BJ (cell line): ENCODE measurements around the gene GPRC5B. TPM values are rescaled to one million over a fixed set of nuclear protein-coding genes. Genes with fewer than 3 reads are reported as not detected.

Source experiments
- CTCF ChIA-PET: fragments of 350-600 bp; formaldehyde crosslinking; extraction: SDS; loops from one replicate; lab custom pipeline; 2021; ENCODE audit warnings: antibody characterized with exemption, inconsistent platforms; lab: Yijun Ruan, JAX
- POLR2A ChIA-PET: fragments of 300-600 bp; sonication (Branson Sonifier 250); formaldehyde crosslinking; extraction: SDS; loops from one replicate; lab custom pipeline; 2021; ENCODE audit warnings: antibody characterized with exemption; lab: Charles Lee
- DNase-seq: peaks from one replicate; pipeline ENCODE4 v3.0.0-alpha.2; 2011; ENCODE audit warnings: low read depth
- H3K27me3 ChIP-seq: 2 replicates; pipeline ENCODE4 v1.6.0; 2011; ENCODE audit warnings: low read length; ENCODE audit not compliant: control insufficient read depth, insufficient read depth
- H3K36me3 ChIP-seq: 2 replicates; pipeline ENCODE4 v1.5.1; 2011; ENCODE audit warnings: low read length; ENCODE audit not compliant: control insufficient read depth, insufficient read depth
- H3K4me3 ChIP-seq: 2 replicates; pipeline ENCODE4 v1.5.1; 2011; ENCODE audit warnings: low read depth, mild to moderate bottlenecking, control low read depth, low read length
- CTCF ChIP-seq: IDR thresholded peaks from 2 replicates; pipeline ENCODE4 v1.5.1; 2011; ENCODE audit warnings: low read depth, mild to moderate bottlenecking, control low read depth, inconsistent platforms, low read length, moderate library complexity; ENCODE audit not compliant: insufficient read depth
- polyA plus RNA-seq: library from polyadenylated mRNA; depleted of rRNA; stranded (reverse); fragments of >200 nt; gene quantifications from 2 replicates; pipeline ENCODE4 v1.2.3, GENCODE V29; 2011

GPRC5B gene
- polyA plus RNA-seq, 1 experiment = 0.33 TPM

DNA sequence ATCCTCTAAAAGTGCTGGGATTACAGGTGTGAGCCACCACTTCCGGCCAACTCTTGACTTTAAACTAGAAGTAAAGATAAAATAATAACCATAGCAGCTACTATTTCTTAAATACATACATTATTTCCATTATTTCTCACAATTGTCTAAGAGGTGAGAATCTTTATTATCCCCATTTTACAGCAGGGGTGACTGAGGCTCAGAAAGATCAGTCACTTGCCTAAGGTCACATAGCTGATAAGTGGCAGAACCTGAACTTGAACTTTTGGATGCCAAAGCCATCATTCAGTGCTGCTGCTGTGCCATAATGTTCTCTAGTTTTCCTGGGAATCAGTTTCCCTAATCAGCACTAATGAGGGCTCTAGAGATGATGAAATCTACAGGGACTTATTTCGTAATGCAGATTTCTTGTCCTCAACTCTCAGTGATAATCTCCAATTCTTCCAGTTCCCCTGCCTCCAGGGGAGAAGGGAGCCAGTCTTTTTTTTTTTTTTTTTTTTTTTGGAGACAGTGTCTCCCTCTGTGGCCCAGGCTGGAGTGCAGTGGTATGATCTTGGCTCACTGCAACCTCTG, 25.2 kb upstream of the GPRC5B start:
- Histone ChIP-seq H3K36me3 (no peaks in the 10 kb centered on the region), H3K27me3 (peaks cover 2% of the 10 kb centered on the region; the same call in 1 of the 2 replicates), H3K4me3 (no peak overlapping the region)
- no peak for DNase-seq
- TF ChIP-seq CTCF = no peak
- ChIA-PET POLR2A (no interaction called here), CTCF (interaction anchor here (12.8 kb wide), 1 partner anchor 475 kb away, joined by 154 read pairs; no protein-coding TSS in a partner anchor)

- POLR2A ChIA-PET = no interaction called here
Measured at GRCh38 chr16:19908921-19909320, 24.3 kb upstream of the GPRC5B start.

GRCh38 chr16:19907161-19907992, 22.7 kb upstream of the GPRC5B start:
- DNase-seq = no peak
- no peaks in the 10 kb centered on the region for H3K36me3 ChIP-seq
- POLR2A ChIA-PET = no interaction called here
- peaks cover 2% of the 10 kb centered on the region; the same call in 1 of the 2 replicates for H3K27me3 ChIP-seq
- TF ChIP-seq CTCF = peak; percentile 97
- CTCF ChIA-PET = interaction anchor here (0.6 to 12.8 kb wide), 30 partner anchors 9 to 608 kb away, joined by 3 to 154 read pairs (median 5); partner anchors contain the start of gene GPRC5B
- H3K4me3 ChIP-seq = no peak overlapping the region

More at GRCh38 chr16:19908921-19909320, 24.3 kb upstream of the GPRC5B start:
- no peak overlapping the region for H3K4me3 ChIP-seq
- no peak for TF ChIP-seq CTCF
- H3K27me3 ChIP-seq = peaks cover 2% of the 10 kb centered on the region; the same call in 1 of the 2 replicates
- DNase-seq = no peak
- CTCF ChIA-PET = interaction anchor here (0.5 to 12.8 kb wide), 9 partner anchors 10 to 476 kb away, joined by 3 to 154 read pairs (median 5); no protein-coding TSS in a partner anchor
- H3K36me3 ChIP-seq = no peaks in the 10 kb centered on the region

- Histone ChIP-seq H3K4me3 (no peak overlapping the region), H3K27me3 (no peaks in the 10 kb centered on the region), H3K36me3 (no peaks in the 10 kb centered on the region)
- no peak for DNase-seq
- TF ChIP-seq CTCF = no peak
- CTCF ChIA-PET = interaction anchor here (12.8 kb wide), 1 partner anchor 484 kb away, joined by 154 read pairs; no protein-coding TSS in a partner anchor
- POLR2A ChIA-PET = no interaction called here
Measured at GRCh38 chr16:19901164-19901563, 16.5 kb upstream of the GPRC5B start.

DNA sequence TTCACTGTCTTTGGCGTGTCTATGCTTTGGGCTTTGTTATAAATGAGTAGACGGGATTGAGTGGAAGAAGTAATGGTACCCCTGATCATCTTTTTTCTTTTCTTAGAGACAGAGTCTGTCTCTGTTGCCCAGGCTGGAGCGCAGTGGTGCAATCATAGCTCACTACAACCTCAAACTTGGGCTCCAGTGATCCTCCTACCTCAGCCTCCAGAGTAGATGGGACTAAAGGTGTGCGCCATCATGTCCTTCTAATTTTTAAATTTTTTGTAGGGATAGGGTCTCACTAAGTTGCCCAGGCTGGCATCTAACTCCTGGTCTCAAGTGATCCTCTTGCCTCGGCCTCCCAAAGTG, 14.9 kb upstream of the GPRC5B start:
- DNase-seq = no peak
- Histone ChIP-seq H3K36me3 (no peaks in the 10 kb centered on the region), H3K27me3 (no peaks in the 10 kb centered on the region), H3K4me3 (no peak overlapping the region)
- ChIA-PET POLR2A (no interaction called here), CTCF (interaction anchor here (0.6 to 12.8 kb wide), 17 partner anchors 8 to 1288 kb away, joined by 3 to 154 read pairs (median 4); partner anchors contain the start of gene GPRC5B)
- TF ChIP-seq CTCF = no peak
